AG04449 (cell line): Measurements from ENCODE around the gene KRTAP10-2.

Source experiments
- CTCF ChIA-PET: fragments of 350-600 bp; formaldehyde crosslinking; extraction: SDS; loops from one replicate; lab custom pipeline; 2021; ENCODE audit warnings: antibody characterized with exemption; lab: Yijun Ruan, JAX
- POLR2A ChIA-PET: fragments of 400-600, 350-600 bp; formaldehyde crosslinking; extraction: SDS; loops from one replicate; lab custom pipeline; 2020; ENCODE audit warnings: antibody characterized with exemption, inconsistent platforms; lab: Yijun Ruan, JAX
- DNase-seq: peaks from one replicate; pipeline ENCODE4 v3.0.0-alpha.2; 2010; ENCODE audit warnings: low read depth, low spot score
- H3K4me3 ChIP-seq: 2 replicates; pipeline ENCODE4 v1.5.1; 2011; ENCODE audit warnings: low read depth, mild to moderate bottlenecking, control low read depth, low read length
- CTCF ChIP-seq: IDR thresholded peaks from one replicate; pipeline ENCODE4 v1.5.1; 2011; ENCODE audit warnings: mild to moderate bottlenecking, moderate library complexity, low read length, control low read depth, inconsistent platforms; ENCODE audit not compliant: insufficient read depth; ENCODE audit errors: missing control alignments

The KRTAP10-2 gene

GRCh38 chr21:44571844-44572782 is 20.8 kb upstream of the KRTAP10-2 start:
- ChIA-PET CTCF (no interaction called here), POLR2A (no interaction called here)
- DNase-seq, result no peak
- no peak overlapping the region for H3K4me3 ChIP-seq
- no peak for TF ChIP-seq CTCF

GRCh38 chr21:44571296-44571695 is 20.0 kb upstream of the KRTAP10-2 start:
- ChIA-PET CTCF (no interaction called here), POLR2A (no interaction called here)
- no peak for TF ChIP-seq CTCF
- DNase-seq, result no peak
- H3K4me3 ChIP-seq, result no peak overlapping the region

- ChIA-PET POLR2A (no interaction called here), CTCF (no interaction called here)
- TF ChIP-seq CTCF, result no peak
These were observed 18.7 kb upstream of the KRTAP10-2 start for GRCh38 chr21:44569861-44570517.

GRCh38 chr21:44568667-44569556 is 17.6 kb upstream of the KRTAP10-2 start:
- no peak for TF ChIP-seq CTCF
- no peak for DNase-seq
- CTCF ChIA-PET, result no interaction called here
- no peak overlapping the region for H3K4me3 ChIP-seq
- POLR2A ChIA-PET, result no interaction called here

More at GRCh38 chr21:44569861-44570517, 18.7 kb upstream of the KRTAP10-2 start:
- no peak for DNase-seq
- no peak overlapping the region for H3K4me3 ChIP-seq

- H3K4me3 ChIP-seq, result no peak overlapping the region
- POLR2A ChIA-PET, result no interaction called here
- no peak for DNase-seq
- CTCF ChIA-PET, result no interaction called here
- TF ChIP-seq CTCF, result no peak
These were observed 17.0 kb upstream of the KRTAP10-2 start for GRCh38 chr21:44568261-44568660.
